Activated CD4-positive, alpha-beta T cell treated with anti-CD3 and anti-CD28 coated beads for 24 hours (primary cell): ENCODE measurements around the gene SAA1.
"Not testable (repeated sequence)": the region's sequence is repeated elsewhere in the genome, so short reads cannot be mapped to it uniquely, and the experiment has no call there.

ENCODE experiments used
- DNase-seq, 2 donors: peaks; one replicate each; pipeline ENCODE4 v3.0.0-alpha.2; 2020; ENCODE audit warnings: low read depth in 2 of 2

SAA1 gene

DNA sequence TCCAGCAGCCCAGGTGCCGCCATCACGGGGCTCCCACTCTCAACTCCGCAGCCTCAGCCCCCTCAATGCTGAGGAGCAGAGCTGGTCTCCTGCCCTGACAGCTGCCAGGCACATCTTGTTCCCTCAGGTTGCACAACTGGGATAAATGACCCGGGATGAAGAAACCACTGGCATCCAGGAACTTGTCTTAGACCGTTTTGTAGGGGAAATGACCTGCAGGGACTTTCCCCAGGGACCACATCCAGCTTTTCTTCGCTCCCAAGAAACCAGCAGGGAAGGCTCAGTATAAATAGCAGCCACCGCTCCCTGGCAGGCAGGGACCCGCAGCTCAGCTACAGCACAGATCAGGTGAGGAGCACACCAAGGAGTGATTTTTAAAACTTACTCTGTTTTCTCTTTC lies at the start of gene SAA1:
SAA1 (plus strand) TSS at position 316 of the 400 bp plus-strand sequence. CDS start 624 bp downstream, outside the sequence.
- no peak for DNase-seq

DNA sequence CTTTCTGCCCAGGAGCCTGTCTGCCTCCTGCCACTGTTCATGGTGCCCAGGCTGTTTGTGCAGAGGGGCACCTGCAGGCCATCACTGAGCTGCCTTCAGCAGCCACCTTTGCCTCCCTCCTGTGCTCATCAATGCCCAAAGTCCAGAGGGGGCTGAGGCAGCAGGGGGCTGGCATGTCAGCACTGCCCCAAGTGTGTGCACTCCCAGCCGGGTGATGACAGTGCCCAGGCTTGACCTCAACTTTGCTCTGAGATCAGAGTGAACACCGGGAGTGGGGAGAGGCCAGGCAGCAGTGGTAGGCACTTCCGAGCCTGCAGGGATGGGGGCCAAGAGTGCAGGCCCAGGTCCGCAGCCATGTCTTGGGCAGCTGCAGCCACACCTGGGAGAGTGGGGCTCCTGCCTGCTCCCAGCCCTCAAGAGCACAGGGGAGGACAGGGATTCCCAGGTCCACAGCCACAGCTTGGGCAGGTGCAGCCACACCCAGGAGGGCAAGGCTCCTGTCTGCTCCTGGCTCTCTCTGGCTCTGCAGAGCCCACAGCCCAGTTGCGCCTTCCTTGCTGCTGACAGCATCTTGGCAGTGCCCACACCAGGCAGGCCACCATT lies 44.7 kb upstream of the SAA1 start:
- no peak for DNase-seq

DNA sequence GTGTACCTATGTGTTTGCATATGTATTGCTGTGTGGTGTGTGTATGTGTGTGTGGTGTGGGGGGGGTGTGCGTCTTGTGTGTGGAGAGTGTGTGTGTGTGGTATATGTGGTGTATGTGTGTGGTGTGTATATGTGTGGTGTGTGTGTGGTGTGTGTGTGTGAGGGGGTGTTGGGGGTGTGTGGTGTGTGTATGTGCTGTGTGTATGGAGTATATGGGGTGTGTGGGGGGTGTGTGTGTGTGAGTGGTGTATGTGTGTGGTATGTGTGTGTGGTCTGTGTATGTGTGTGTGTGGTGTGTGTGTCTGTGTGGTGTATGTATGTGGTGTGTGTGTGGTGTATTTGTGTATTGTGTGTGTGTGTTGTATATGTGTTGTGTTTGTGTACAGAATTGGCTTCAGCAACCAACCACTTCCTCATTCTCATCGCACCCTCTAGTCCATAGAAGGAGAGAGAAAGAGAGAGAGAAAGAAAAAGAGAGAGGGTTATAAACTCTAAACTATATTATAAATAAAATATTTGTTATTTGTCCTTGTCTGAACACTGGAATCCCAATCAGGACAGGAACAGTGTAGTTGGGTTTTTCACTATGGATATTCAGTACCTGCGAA lies 43.1 kb upstream of the SAA1 start:
- DNase-seq, result no peak

DNA sequence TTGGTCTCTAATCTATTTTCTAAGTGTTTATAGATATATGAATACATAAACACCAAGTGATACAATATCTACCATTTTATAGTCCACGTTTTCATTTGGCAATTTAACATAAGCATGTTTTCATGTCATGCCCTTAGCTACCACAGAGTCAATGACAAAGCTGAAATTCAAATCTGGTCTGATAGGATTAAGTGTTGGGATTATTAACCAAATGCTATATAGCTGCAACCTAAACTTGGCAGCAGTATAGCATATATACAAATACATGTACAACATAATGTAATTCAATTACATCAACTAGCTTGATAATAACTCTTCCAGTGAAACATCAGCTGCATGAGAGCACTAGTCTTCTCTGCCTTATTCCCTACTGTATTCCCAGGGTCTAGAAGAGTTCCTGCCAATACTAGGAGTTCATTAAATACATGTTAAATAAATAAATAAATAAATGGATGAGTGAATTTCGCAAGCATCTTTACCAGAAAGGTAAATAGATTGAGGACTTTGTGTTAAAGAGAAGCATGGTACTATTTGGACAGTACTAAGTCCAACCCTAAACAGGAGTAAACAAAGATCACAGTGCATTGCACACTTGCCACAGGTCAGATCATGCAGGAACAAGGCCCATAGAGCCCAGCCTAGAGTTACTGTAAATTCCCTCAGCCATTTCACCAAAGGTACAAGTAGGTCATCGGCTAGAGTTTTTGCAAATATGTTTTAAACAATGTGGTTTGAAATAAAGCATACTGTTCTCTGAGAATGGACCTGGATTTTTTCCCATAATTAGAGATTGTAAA lies 42.3 kb upstream of the SAA1 start:
- no peak for DNase-seq

DNA sequence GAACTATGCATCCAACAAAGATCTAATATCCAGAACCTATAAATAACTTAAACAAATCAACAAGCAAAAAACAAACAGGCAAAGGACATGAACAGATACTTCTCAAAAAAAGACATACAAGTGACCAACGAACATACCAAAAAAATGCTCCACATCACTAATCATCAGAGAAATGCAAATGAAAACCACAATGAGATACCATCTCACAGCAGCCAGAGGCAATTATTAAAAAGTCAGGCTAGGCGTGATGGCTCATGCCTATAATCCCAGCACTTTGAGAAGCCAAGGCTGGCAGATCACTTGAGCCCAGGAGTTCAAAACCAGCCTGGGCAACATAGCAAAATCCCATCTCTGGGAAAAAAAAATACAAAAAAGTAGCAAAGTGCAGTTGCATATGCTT lies 40.2 kb upstream of the SAA1 start:
- no peak for DNase-seq

DNA sequence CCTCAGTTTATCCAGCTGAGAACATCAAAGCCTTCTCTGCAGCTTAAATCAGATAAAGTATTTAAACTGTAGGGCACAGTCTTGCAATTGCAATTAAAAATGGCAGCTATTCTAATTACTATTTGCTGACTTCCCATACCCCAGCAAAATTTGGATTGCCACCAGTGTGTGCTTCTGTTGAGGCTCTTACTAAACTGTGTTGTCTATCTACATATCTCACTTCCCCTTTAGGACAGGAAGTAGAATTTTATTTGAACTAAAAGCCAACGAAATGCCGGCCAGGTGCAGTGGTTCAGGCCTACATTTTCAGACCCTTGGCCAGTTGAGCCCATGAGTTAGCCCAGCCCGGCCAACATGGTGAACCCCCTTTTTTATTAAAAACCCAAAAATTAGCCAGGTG lies 36.6 kb upstream of the SAA1 start:
- no peak for DNase-seq

DNA sequence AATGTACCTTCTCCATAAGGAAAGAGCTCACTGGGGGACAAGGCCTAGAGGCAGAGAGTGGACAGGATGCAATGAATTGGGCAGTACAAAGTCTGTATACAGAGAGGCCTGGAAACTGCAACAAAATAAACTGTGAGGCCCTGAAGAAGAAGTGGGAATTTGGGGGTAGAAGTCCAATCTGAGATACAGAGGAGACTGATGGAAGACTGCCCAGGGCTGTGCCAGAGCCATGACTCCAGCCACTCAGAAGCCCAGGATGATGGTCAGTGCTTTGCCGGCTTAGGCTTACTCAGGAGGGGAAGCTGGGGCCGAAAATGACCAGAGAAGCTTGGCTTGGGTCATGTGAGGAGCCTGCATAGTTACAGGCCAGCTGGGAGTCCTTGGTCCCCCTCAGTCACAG lies 35.2 kb upstream of the SAA1 start:
- DNase-seq, result no peak

DNA sequence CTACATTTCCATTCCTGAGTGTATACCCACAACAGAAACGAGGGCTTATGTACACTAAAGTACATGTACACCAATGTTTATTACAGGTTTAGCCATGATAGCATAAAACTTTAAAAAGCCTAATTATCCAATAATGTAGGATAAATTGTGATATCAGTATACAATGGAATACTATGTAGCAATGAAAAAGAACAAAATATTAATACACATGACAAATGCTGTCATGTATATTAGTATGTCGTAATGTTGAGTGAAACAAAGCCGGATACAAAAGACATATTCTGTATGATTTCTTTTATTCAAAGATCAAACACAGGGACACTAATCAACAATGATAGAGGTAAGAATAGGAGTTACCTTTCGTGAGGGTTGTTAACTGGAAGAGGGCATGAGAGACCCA lies 32.2 kb upstream of the SAA1 start:
- no peak for DNase-seq

DNA sequence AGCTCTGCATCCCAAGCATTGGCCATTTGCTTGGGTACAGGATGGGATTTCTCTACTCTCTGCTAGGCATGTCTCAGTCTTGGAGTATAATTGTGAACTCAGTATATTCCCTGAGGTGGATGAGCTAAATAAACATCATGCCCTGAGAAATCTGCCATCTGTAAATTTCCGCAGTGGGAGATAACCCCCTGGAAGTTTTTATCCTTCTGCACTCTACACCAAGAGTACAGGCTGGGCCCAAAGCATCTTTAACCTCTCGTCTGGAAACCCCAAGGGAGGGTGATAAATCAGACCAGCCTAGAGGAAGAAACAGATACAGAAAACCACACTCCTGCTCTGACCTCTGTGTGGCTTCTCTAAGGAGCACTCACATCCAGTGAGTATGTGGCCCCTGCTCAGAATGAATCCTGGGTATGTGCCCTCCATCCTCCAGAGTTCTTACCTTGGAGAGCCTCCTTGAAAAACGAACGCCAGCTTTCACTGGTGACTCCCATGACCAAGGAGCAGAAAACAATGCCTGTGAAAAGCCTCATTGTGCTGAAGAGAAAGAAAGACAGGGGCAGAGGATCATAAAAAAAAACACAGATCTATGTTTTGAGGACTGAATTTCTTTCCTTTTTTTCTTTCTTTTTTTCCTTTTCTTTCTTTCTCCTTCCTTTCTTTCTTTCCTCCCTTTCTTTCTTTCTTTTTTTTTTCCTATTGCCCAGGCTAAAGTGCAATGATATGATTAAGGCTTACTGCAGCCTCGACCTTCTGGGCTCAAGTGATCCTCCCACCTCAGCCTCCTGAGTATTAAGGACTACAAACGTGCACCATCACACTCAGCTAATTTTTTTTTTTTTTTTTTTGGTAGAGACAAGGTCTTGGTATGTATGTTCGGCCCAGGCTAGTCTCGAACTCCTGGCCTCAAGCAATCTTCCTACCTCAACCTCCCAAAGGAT lies 30.4 kb upstream of the SAA1 start:
- no peak for DNase-seq

DNA sequence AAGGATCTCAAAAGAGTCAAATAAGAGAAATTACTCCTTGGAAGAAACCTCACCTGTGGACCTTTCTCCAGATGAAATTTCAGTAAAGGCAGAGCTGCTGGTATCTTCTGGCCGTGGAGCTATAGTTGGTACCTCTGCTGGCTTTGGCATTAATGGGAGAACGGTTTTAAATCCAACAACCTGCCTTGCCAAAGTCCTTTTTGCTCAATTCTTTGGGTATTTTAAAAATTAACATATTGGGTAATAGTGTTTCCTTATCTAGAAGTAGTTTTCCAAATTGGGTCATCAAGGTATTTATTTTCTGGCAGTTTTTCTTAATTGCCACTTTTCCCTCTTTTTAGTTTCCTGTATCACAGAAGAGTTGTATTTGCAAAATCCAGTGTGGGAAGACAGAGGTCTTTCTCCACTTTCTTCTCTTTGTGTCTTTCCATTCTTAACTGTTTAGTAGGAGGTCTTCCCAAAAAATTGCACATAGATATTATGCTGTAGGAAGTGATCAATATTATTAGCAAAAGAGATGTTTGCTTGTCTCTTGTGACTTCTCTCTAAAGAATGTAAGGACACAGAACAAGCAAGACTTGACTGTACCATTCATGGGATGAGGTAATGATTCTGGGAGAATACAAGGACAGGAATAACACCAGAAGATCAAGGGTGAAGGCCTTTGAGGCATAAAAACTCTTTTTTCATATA lies 29.3 kb upstream of the SAA1 start, which contains the start of gene SAA4:
SAA4 (minus strand) TSS at position 139 of the 693 bp plus-strand sequence. CDS start 876 bp downstream, outside the sequence.
- DNase-seq, result no peak

DNA sequence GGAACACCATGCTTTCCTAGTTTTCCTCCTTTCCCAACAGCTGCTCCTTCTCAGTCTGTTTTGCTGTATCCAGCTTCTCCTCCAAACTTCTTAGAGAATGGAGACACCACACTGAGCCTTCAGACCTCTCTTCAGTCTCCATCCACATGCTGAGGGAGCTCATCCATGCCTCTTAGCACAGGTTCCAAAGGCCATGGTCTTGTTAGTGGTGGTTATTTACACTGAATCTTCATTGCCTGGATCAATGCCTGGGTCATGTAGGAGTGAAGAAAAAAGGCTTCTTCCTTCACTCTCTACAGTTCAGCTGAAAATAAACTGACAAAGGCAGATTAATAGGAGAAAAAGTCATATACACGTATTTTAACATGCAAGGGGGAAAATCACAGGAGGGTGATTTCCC lies 26.4 kb upstream of the SAA1 start:
- DNase-seq, result no peak

DNA sequence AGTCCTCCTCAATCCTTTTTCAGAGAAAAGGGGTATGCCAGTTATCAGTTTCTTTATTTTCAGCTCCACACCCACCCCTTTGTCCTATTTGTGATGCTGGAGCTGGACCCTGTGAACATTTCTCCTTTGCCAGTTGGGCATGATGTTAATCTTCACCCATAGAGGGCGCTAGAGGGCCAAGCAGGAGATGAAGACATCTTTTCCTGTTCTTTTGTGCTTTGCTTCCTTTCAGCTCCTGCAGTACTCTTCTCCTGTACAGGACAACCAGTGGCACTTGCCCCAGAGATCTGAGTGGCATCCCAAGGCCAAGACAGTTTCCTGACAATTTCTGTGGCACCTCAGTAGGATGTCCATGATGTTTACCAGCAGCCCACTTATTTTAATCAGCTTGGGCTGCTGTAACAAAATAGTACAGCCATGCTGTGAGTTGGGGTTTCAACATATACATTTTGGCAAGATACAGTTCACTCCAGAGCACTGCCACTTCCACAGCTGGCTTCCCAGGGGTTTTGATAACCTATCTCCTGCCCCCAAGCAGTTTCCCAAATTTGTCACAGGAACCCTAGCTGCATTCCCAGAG lies 22.2 kb upstream of the SAA1 start:
- DNase-seq, result peak; percentile 36 to 42

DNA sequence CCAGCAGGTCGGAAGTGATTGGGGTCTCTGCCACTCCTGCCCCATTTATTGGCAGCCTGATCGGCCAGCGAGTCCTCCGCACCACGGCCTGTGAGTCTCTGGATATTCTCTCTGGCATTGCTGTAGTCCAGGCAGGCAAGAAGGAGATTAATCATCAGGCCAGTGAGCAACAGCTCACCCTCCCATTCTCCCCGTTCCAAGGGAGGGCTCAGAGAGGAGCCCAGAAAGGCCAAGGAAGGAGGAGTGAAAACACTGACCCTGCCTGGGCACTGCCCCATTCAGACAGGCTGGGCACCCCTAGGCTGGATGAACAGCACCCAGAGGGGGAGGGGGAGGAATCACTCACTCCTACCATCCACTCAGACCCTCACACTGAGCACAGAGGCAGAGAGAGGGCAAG lies 20.7 kb upstream of the SAA1 start:
- DNase-seq, result no peak

DNA sequence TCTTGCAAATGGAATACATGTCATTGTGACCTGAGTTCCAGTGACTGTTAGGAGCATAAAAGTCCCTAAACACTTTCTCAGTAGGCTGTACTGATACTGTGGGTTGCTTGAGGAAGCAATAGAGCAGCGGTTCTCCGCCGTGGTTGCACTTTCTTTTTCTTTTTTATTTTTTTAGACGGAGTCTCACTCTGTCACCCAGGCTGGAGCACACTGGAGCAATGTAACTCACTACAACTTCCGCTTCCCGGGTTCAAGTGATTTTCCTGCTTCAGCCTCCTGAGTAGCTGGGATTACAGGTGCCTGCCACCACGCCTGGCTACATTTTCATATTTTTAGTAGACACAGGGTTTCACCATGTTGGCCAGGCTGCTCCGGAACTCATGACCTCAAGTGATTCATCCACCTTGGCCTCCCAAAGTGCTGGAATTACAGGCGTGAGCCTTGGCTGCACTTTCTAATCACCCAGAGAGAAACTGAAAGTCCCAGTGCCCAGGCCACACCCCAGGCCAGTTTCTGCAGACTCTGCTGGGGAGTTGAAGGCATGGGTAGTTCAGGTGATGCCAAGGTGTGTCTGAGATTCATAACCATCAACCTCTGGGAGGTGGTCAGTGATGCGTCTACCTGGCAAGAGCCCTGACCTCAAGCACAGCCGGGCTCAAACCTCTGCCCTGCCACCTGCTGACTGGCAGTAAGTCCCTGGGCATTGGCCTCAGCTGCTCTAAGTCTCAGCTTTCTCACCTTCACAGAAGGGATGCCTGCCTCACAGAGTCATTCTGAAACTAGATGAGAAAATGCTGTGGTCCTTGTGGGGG lies 19.5 kb upstream of the SAA1 start:
- not testable (repeated sequence) for DNase-seq

DNA sequence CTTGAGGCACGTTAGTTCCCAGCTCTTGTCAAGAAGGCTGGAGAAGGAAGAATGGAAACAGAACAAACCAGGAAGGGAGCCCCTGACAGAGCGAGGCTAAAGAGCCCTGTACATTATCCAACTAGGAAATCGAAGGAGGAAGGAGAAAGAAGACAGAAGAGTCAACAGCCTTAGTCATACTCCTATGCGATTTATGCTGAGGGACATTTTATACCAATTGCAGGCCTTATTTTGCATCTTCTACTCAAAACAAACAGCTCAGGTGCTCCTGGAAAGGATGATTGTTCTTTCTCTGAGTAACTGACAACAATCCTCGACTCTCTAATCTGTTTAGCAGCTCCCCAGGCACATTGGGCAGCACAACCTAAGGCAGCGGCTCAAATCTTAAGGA lies 18.9 kb upstream of the SAA1 start:
- not testable (repeated sequence) for DNase-seq

DNA sequence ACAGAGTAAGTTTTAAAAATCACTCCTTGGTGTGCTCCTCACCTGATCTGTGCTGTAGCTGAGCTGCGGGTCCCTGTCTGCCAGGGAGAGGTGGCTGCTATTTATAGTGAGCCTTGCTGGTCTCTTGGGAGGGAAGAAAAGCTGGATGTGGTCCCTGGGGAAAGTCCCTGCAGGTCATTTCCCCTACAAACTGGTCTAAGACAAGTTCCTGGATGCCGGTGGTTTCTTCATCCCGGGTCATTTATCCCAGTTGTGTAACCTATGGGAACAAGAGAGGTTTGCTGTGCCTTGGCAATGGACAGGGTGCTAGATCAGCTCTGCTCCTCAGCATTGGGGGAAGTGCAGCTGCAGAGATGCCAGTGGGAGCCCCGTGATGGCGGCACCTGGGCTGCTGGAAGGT lies 17.5 kb upstream of the SAA1 start, which contains the start of gene SAA2:
SAA2 (minus strand) TSS at position 108 of the 400 bp plus-strand sequence. CDS start 657 bp downstream, outside the sequence.
- DNase-seq, result no peak

DNA sequence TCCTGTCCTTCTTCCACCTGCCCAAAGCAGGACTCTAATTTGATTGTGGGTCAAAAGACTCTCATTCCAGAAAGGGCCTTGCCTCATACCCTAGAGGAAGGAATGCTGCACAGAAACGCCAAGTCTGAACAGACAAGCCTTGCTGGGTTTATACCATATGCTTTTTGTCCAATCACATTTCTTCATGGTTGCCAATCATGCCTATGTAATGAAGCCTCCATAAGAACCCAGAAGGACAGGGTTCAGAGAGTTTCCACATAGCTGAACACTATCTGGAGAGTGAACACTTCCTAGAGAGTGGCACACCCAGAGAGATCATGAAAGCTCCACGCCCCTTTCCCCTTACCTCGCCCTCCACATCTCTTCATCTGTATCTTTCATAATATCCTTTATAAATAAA lies 12.8 kb upstream of the SAA1 start:
- no peak for DNase-seq

DNA sequence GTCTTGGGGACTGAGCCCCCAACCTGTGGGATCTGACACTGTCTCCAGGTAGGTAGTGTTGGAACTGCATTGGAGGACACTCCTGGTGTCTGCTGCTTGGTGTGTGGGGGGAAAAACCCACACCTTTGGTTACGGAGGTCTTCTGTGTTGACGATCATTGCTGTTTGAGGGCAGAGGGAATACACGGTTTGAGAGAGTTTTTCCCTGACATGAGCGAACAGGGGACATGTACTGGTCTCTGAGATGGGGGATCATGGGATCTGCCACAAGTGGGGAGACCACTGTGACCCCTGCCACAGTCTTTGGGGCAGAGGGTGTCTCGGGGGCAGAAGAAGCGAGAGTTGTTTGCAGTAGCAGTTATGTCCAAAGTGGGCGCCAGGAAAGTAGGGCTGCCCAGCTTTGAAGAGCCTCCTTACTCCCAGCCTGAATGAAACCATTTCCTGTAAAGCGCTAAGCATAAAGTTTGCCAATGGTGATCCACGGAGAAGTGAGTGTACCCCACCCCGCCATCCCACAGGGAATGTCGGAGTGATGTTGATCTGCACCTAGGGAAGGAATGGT lies 12.2 kb upstream of the SAA1 start:
- DNase-seq, result no peak

DNA sequence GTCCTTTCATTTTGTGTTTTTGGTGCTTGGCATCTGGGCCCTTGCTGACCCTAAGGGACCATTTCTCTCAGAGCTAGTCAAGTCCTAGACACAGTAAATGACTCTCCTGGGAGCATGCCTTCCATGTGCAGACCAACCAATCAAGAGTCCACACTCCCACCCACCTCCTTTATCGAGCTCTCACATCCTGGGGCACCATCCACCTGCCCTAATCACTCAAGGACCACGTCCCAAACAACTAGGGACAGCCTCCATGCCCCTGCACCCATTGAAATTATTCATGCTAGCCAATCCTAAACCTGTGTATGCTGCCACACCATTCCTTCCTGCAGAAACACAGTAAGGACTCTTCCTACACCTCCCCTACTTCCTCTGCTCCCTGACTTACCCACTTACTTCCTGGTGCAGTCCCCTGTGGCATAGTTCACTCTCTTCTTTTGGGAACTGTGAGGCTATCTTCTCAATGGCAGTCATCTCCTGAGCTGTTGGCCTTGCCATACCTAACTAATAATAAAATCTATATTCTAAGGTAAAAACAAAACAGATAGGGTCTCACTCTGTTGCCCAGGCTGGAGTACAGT lies 11.2 kb upstream of the SAA1 start:
- no peak for DNase-seq
